ENCODE results near the gene LRMDA. TPM values are rescaled to one million over a fixed set of nuclear protein-coding genes. Genes with fewer than 3 reads are reported as not detected.

Gene LRMDA
- total and polyA plus RNA-seq, 2 of the 13 experiments (the other 11 are each of a cell fraction or from before 2014, with no cell fraction given), result 13.4 to 22.0 TPM

DNA sequence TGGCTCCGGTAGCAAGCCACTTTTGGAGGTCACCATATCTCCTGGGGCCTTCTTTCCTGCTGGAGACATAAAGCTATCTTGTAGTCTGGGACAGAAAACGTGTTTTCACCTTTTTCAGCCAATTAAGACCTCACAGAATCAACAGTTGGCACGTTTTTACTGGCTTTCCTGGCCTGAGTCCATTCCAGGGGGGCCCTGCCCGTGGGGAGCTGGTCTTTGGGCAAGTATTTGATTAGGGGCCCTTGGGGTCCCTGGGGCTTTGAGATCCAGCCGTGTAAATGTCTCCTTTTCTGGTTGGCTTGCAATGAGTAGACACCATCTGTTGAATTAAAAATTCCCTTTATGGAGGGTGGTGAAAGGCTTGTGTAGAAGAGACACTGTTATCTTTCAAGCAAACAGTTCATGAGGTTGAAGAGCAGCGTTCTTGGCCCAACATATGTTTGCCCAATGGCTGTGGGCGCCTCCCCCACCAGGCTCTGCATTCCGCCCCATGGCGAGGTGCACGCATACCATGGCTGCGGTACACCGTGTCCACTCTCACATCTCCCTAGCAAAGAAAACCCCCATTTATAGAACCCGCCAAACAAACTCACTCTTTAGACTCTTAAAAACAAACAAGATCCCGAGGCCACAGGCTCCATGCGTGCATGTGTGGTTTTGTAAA, 593.2 kb downstream of the LRMDA start (continued):
- TF ChIP-seq HOMEZ (CRISPR knock-in tag; IDR thresholded peaks at IDR 0.05; ENCODE audit: low read depth) (peak; percentile 58; the same call in 1 of the 2 replicates), MBD4 (IDR thresholded peaks at IDR 0.05; ENCODE audit: borderline replicate concordance, low read length) (no peak), MXD1 (CRISPR knock-in tag; IDR thresholded peaks at IDR 0.05) (no peak), ZBTB4 (CRISPR knock-in tag; IDR thresholded peaks at IDR 0.05; ENCODE audit: borderline replicate concordance) (peak; percentile 90; the same call in 1 of the 2 replicates), JUN (CRISPR knock-in tag; IDR thresholded peaks at IDR 0.05) (no peak), WIZ (CRISPR knock-in tag; IDR thresholded peaks at IDR 0.05) (peak; percentile 71; the same call in 1 of the 2 replicates), ZMYM2 (CRISPR knock-in tag; IDR thresholded peaks at IDR 0.05) (peak; percentile 38; the same call in 1 of the 2 replicates), MZF1 (CRISPR knock-in tag; IDR thresholded peaks at IDR 0.05; ENCODE audit: borderline replicate concordance) (no peak), FOXJ3 (CRISPR knock-in tag; IDR thresholded peaks at IDR 0.05; ENCODE audit: borderline replicate concordance) (peak; percentile 72; the same call in 1 of the 2 replicates), ZNF670 (CRISPR knock-in tag; IDR thresholded peaks at IDR 0.05; ENCODE audit: borderline replicate concordance) (0 out of 2 replicates have a peak, but pooled peaks have one; percentile 59), PCBP1 (IDR thresholded peaks at IDR 0.05; ENCODE audit: borderline replicate concordance, low read depth, low read length) (no peak), ERF (CRISPR knock-in tag; IDR thresholded peaks at IDR 0.05) (peak; percentile 83; the same call in 1 of the 2 replicates), ZNF232 (CRISPR knock-in tag; IDR thresholded peaks at IDR 0.05; ENCODE audit: borderline replicate concordance) (peak; percentile 53; the same call in 1 of the 2 replicates), NR2F1 (CRISPR knock-in tag; IDR thresholded peaks at IDR 0.05) (0 out of 4 replicates have a peak, but pooled peaks of 1 of the 2 experiments have one; percentile 37), SMAD1 (CRISPR knock-in tag; IDR thresholded peaks at IDR 0.05; ENCODE audit: borderline replicate concordance, low read depth) (peak; percentile 46; the same call in 1 of the 2 replicates), PHF20 (CRISPR knock-in tag; IDR thresholded peaks at IDR 0.05) (0 out of 2 replicates have a peak, but pooled peaks have one; percentile 40), GTF3A (CRISPR knock-in tag; conservative IDR thresholded peaks at IDR 0.05) (no peak)
- TF ChIP-seq, protein P1, sequence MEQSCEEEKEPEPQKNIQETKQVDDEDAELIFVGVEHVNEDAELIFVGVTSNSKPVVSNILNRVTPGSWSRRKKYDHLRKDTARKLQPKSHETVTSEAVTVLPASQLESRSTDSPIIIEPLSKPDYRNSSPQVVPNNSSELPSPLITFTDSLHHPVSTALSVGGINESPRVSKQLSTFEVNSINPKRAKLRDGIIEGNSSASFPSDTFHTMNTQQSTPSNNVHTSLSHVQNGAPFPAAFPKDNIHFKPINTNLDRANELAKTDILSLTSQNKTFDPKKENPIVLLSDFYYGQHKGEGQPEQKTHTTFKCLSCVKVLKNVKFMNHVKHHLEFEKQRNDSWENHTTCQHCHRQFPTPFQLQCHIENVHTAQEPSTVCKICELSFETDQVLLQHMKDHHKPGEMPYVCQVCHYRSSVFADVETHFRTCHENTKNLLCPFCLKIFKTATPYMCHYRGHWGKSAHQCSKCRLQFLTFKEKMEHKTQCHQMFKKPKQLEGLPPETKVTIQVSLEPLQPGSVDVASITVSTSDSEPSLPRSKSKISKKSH (CRISPR knock-in tag; IDR thresholded peaks at IDR 0.05; ENCODE audit: borderline replicate concordance), result 0 out of 2 replicates have a peak, but pooled peaks have one; percentile 25

All from HepG2 (cell line).